Measurements from ENCODE around the gene MRPS18A. TPM values are rescaled to one million over a fixed set of nuclear protein-coding genes. Genes with fewer than 3 reads are reported as not detected.

The MRPS18A gene
- total and polyA plus RNA-seq, 9 of the 15 experiments (the other 6 are each of a cell fraction or from before 2014, with no cell fraction given): 87.5 to 243 (median 125) TPM

GRCh38 chr6:43635387-43636307 lies 51.9 kb downstream of the MRPS18A start, which contains the start of gene MAD2L1BP (continued):
- TF ChIP-seq MECOM (CRISPR knock-in tag; IDR thresholded peaks at IDR 0.05): peak; percentile 83
- TF ChIP-seq SMARCE1 (IDR thresholded peaks at IDR 0.05): peak; percentile 84
- TF ChIP-seq ZNF143 (CRISPR knock-in tag; IDR thresholded peaks at IDR 0.05): peak; percentile 88
- TF ChIP-seq RBM39 (optimal IDR thresholded peaks at IDR 0.05; ENCODE audit: low read depth, low read length): peak; percentile 47
- TF ChIP-seq ZNF232 (CRISPR knock-in tag; IDR thresholded peaks at IDR 0.05): peak; percentile 82; the same call in 1 of the 2 replicates
- TF ChIP-seq BCOR (IDR thresholded peaks at IDR 0.05): peak; percentile 78
- peak; percentile 99 for TF ChIP-seq PHF8 (IDR thresholded peaks at IDR 0.05; ENCODE audit: borderline replicate concordance, low read length)
- TF ChIP-seq ZBTB9 (CRISPR knock-in tag; IDR thresholded peaks at IDR 0.05): peak; percentile 84
- TF ChIP-seq HMGXB4 (CRISPR knock-in tag; IDR thresholded peaks at IDR 0.05): peak; percentile 49; the same call in 1 of the 2 replicates
- TF ChIP-seq KAT7 (CRISPR knock-in tag; IDR thresholded peaks at IDR 0.05; ENCODE audit: borderline replicate concordance): peak; percentile 60; the same call in 1 of the 2 replicates
- peak; percentile 78 to 86; a peak in 3 of 4 replicates for TF ChIP-seq TBL1XR1 (IDR thresholded peaks at IDR 0.05; ENCODE audit: low read length in 2 of 2)
- TF ChIP-seq SRF (CRISPR knock-in tag; IDR thresholded peaks at IDR 0.05): peak in 1 of 2 experiments; percentile 17; a peak in 2 of 4 replicates
- peak; percentile 57; the same call in 1 of the 2 replicates for TF ChIP-seq CREB3L1 (IDR thresholded peaks at IDR 0.05; ENCODE audit: borderline replicate concordance, low read depth)
- peak; percentile 65; the same call in 1 of the 2 replicates for TF ChIP-seq DNMT1 (IDR thresholded peaks at IDR 0.05)
- TF ChIP-seq SIX5 (IDR thresholded peaks at IDR 0.05; ENCODE audit: borderline replicate concordance in 1 of 2, insufficient read depth in 1 of 2, low read depth in 1 of 2, low read length in 2 of 2): no peak
- TF ChIP-seq RNF219 (CRISPR knock-in tag; IDR thresholded peaks at IDR 0.05): no peak
- peak; percentile 73; the same call in 1 of the 2 replicates for TF ChIP-seq TRIM25 (IDR thresholded peaks at IDR 0.05; ENCODE audit: borderline replicate concordance)
